Rectal smooth muscle tissue (tissue), 1 donor: ENCODE data around the gene AMPD3.

Source experiments
- H3K27ac ChIP-seq: one replicate; pipeline ENCODE4 v1.7.0; 2013; ENCODE audit warnings: low read depth, low read length, inconsistent platforms
- H3K27me3 ChIP-seq: one replicate; pipeline ENCODE4 v1.7.0; 2013; ENCODE audit warnings: low read length; ENCODE audit not compliant: control insufficient read depth, insufficient read depth
- H3K36me3 ChIP-seq: one replicate; pipeline ENCODE4 v1.7.0; 2013; ENCODE audit warnings: low read length; ENCODE audit not compliant: control insufficient read depth, insufficient read depth
- H3K4me1 ChIP-seq: one replicate; pipeline ENCODE4 v1.7.0; 2013; ENCODE audit warnings: low read length; ENCODE audit not compliant: control insufficient read depth, insufficient read depth
- H3K4me3 ChIP-seq: one replicate; pipeline ENCODE4 v1.7.0; 2013; ENCODE audit warnings: low read length
- H3K9ac ChIP-seq: one replicate; pipeline ENCODE4 v1.7.0; 2013; ENCODE audit warnings: low read length

Gene AMPD3

GRCh38 chr11:10542776-10543175 is 87.7 kb downstream of the AMPD3 start:
- H3K4me1 ChIP-seq: peaks cover 7% of the 10 kb centered on the region
- no peaks in the 10 kb centered on the region for H3K27me3 ChIP-seq
- no peak overlapping the region for H3K27ac ChIP-seq
- no peak overlapping the region for H3K4me3 ChIP-seq
- H3K9ac ChIP-seq: no peak overlapping the region
- H3K36me3 ChIP-seq: no peaks in the 10 kb centered on the region

- H3K27ac ChIP-seq: no peak overlapping the region
Measured at GRCh38 chr11:10543782-10544181, 88.7 kb downstream of the AMPD3 start.

GRCh38 chr11:10544491-10545465 is 89.7 kb downstream of the AMPD3 start:
- Histone ChIP-seq H3K4me3 (no peak overlapping the region), H3K4me1 (peaks cover 7% of the 10 kb centered on the region), H3K27ac (no peak overlapping the region), H3K36me3 (no peaks in the 10 kb centered on the region), H3K27me3 (no peaks in the 10 kb centered on the region), H3K9ac (no peak overlapping the region)

More at GRCh38 chr11:10543782-10544181, 88.7 kb downstream of the AMPD3 start:
- Histone ChIP-seq H3K27me3 (no peaks in the 10 kb centered on the region), H3K4me3 (no peak overlapping the region), H3K9ac (no peak overlapping the region), H3K4me1 (peaks cover 7% of the 10 kb centered on the region), H3K36me3 (no peaks in the 10 kb centered on the region)

- no peaks in the 10 kb centered on the region for H3K36me3 ChIP-seq
- no peak overlapping the region for H3K27ac ChIP-seq
- H3K9ac ChIP-seq: no peak overlapping the region
- H3K4me3 ChIP-seq: no peak overlapping the region
- no peaks in the 10 kb centered on the region for H3K27me3 ChIP-seq
- no peaks in the 10 kb centered on the region for H3K4me1 ChIP-seq
Measured at GRCh38 chr11:10550503-10551289, 95.6 kb downstream of the AMPD3 start.

- no peak overlapping the region for H3K4me3 ChIP-seq
- H3K27me3 ChIP-seq: no peaks in the 10 kb centered on the region
- H3K4me1 ChIP-seq: no peaks in the 10 kb centered on the region
- H3K36me3 ChIP-seq: no peaks in the 10 kb centered on the region
- H3K9ac ChIP-seq: no peak overlapping the region
- H3K27ac ChIP-seq: no peak overlapping the region
Measured at GRCh38 chr11:10551290-10551592, 96.2 kb downstream of the AMPD3 start.

GRCh38 chr11:10551845-10552352 is 96.8 kb downstream of the AMPD3 start:
- no peak overlapping the region for H3K4me3 ChIP-seq
- no peaks in the 10 kb centered on the region for H3K4me1 ChIP-seq
- no peak overlapping the region for H3K9ac ChIP-seq
- no peaks in the 10 kb centered on the region for H3K36me3 ChIP-seq
- H3K27me3 ChIP-seq: no peaks in the 10 kb centered on the region
- no peak overlapping the region for H3K27ac ChIP-seq

GRCh38 chr11:10556590-10556989 is 101.5 kb downstream of the AMPD3 start:
- Histone ChIP-seq H3K4me1 (no peaks in the 10 kb centered on the region), H3K27ac (no peak overlapping the region)

More at GRCh38 chr11:10556590-10556989, 101.5 kb downstream of the AMPD3 start:
- no peak overlapping the region for H3K9ac ChIP-seq
- no peak overlapping the region for H3K4me3 ChIP-seq
- no peaks in the 10 kb centered on the region for H3K27me3 ChIP-seq
- H3K36me3 ChIP-seq: no peaks in the 10 kb centered on the region
